SKM-1 treated with dmso at 0.1 percent for 144 hours (cell line): ENCODE data around the gene CAD.

Source experiments
- DNase-seq: peaks from one replicate; lab custom pipeline; 2025; ENCODE audit not compliant: unreplicated experiment; lab: John Stamatoyannopoulos, UW

CAD gene

DNA sequence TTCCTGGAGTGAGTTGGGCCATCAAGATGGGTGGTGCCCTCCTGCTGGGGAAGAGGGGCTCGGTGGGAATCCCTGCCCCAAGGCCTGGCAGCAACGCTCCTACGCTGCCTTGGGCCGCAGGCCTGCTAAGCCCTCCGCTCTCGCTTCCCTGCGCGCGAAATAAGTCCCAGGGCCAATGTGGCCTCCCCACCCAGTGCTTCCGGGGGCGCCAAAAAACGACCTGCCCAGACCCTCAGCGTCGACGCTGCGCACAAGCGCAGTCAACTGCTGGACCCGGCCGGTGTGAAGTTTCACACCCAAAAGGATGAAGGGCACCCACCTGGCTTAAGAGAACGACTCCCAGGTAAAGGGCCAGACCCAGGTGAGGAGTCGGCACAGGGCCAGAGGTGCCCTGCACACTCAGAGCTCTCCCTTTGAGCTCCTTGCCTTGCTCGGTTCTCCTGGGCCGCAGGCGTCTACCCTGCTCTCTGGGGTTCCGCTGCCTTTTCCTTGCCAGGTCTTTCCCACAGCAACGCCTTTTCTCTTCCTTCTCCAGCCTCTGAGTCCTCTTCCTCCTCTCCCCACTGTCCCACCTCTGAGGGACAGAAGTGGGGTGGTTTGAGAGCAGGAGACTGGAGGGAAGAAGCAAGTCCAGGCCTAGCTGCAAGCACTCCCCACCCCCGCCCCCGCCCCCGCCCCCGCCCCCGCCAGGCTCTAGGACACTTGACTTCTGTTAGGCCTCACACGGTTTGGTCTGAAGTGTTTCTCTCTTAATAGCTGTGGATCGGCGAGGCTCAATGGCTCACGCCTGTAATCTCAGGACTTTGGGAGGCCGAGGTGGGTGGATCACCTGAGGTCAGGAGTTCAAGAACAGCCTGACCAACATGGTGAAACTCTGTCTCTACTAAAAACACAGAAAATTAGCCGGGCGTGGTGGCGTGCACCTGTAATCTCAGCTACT is 58.3 kb downstream of the CAD start, which contains the start of gene DNAJC5G:
Gene DNAJC5G, plus strand, starts transcription at position 223 of the 940 bp plus-strand sequence. CDS start 1,296 bp downstream, outside the sequence.
- no peak for DNase-seq

- no peak for DNase-seq
These were observed 60.8 kb downstream of the CAD start for GRCh38 chr2:27278010-27278409.

GRCh38 chr2:27280826-27281225 is 63.7 kb downstream of the CAD start:
- no peak for DNase-seq

GRCh38 chr2:27281442-27281841 is 64.3 kb downstream of the CAD start:
- no peak for DNase-seq

GRCh38 chr2:27281855-27282559 is 64.8 kb downstream of the CAD start, which contains the start of gene TRIM54:
Gene TRIM54, plus strand, starts transcription at chr2:27282429. Its CDS starts 303 bp downstream, at chr2:27282732.
- DNase-seq, result no peak

DNA sequence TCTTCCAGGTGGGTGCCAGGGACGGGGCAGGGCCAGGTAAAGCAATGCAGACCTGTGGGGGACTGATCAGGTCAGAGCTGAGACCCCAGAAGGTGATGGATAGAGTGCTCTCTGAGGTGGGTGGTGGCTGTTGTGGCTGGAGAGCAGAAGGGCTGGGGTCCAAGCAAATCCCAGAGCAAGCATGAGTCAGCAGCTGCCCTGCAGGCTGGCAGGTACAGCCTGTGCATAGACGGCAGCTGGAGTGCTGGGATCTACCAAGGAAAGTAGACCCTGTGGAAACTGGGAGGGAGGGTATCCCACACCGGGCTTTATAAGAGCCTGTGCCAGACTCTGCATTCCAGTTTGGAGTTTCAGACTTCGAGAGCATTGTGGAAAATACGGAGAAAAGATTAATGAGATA is 65.7 kb downstream of the CAD start:
- no peak for DNase-seq

GRCh38 chr2:27284996-27285395 is 67.8 kb downstream of the CAD start:
- no peak for DNase-seq

GRCh38 chr2:27285481-27285880 is 68.3 kb downstream of the CAD start:
- no peak for DNase-seq

GRCh38 chr2:27288610-27289009 is 71.4 kb downstream of the CAD start:
- DNase-seq, result no peak

GRCh38 chr2:27290549-27290948 is 73.4 kb downstream of the CAD start:
- no peak for DNase-seq

DNA sequence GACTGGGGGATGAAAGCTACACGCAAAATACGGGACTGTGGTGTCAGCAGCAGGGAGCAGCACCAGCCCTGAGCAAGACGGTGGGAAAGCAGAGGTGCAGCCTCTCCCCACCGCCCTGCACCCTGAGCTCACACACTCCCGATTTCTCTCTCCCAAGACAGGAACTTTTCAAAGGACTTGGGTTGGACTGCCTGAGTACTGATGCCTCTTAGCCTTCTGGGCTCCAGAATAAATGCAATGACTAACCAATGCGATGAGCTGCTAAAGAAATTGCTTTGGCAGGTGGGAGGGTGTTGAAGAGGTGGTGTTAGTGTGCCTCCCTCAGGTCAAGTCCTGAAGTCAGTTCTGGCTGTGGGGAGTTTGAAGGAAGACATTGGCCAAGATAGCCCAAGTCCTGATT is 74.7 kb downstream of the CAD start:
- DNase-seq, result no peak
